ENCODE data around the gene NGDN.

- TF ChIP-seq CTCF (IDR thresholded peaks at IDR 0.05) (no peak), MAX (IDR thresholded peaks at IDR 0.05; ENCODE audit: low read depth) (no peak), JUND (IDR thresholded peaks at IDR 0.05) (no peak), RAD21 (IDR thresholded peaks at IDR 0.05; ENCODE audit: low read length) (no peak), USF2 (IDR thresholded peaks at IDR 0.05; ENCODE audit: borderline replicate concordance, low read depth, low read length) (no peak), GABPA (IDR thresholded peaks at IDR 0.05; ENCODE audit: low read depth) (no peak), RFX5 (IDR thresholded peaks at IDR 0.05; ENCODE audit: low read length) (no peak), POLR2AphosphoS5 (IDR thresholded peaks at IDR 0.05; ENCODE audit: low read depth, low read length) (no peak)
Measured at GRCh38 chr14:23430016-23430722, 39.3 kb upstream of the NGDN start.

All from SK-N-SH (cell line).